Kidney (tissue), 14 donors: ENCODE data around the gene TRIM8. TPM values are rescaled to one million over a fixed set of nuclear protein-coding genes. Genes with fewer than 3 reads are reported as not detected.

Experiments used
- DNase-seq, 5 donors: peaks; one replicate each; pipeline ENCODE4 v3.0.0-alpha.2; 2013 to 2020
- FAIRE-seq: peaks from 2 replicates; lab custom pipeline; 2012; peaks lifted over from hg19 to GRCh38; lab: Jason Lieb, UNC
- H3K27ac ChIP-seq, 2 donors: one replicate each; pipeline ENCODE4 v1.7.0; 2013; ENCODE audit warnings: low read depth in 2 of 2, low read length in 2 of 2, inconsistent platforms in 1 of 2
- H3K27me3 ChIP-seq: one replicate; pipeline ENCODE4 v1.7.1; 2013; ENCODE audit warnings: low read length, inconsistent platforms; ENCODE audit not compliant: control insufficient read depth, insufficient read depth
- H3K36me3 ChIP-seq, 3 donors: one replicate each; pipeline versions ENCODE4 v1.7.0 to v1.7.1; 2013; ENCODE audit warnings: low read length in 3 of 3, control low read depth in 1 of 3, inconsistent platforms in 1 of 3; ENCODE audit not compliant: insufficient read depth in 3 of 3, control insufficient read depth in 2 of 3
- H3K4me1 ChIP-seq, 3 donors: one replicate each; pipeline versions ENCODE4 v1.7.0 to v1.7.1; 2013; ENCODE audit warnings: low read length in 3 of 3, inconsistent platforms in 1 of 3, low read depth in 1 of 3; ENCODE audit not compliant: control insufficient read depth in 2 of 3, insufficient read depth in 2 of 3
- H3K4me3 ChIP-seq, 3 donors: one replicate each; pipeline versions ENCODE4 v1.7.0 to v1.8.1; 2013; ENCODE audit warnings: low read length in 3 of 3, control low read depth in 1 of 3, inconsistent platforms in 1 of 3
- H3K9ac ChIP-seq, 3 donors: one replicate each; pipeline versions ENCODE4 v1.7.0 to v1.7.1; 2013; ENCODE audit warnings: low read length in 3 of 3, control low read depth in 1 of 3, inconsistent platforms in 1 of 3
- H3K9me3 ChIP-seq, 3 donors: one replicate each; pipeline versions ENCODE4 v1.7.0 to v1.7.1; 2013; ENCODE audit warnings: low read length in 3 of 3, control low read depth in 1 of 3, inconsistent platforms in 1 of 3; ENCODE audit not compliant: control insufficient read depth in 2 of 3, insufficient read depth in 1 of 3
- CTCF ChIP-seq: IDR thresholded peaks from 3 replicates; pipeline ENCODE4 v1.5.1; 2012; ENCODE audit warnings: mild to moderate bottlenecking, moderate library complexity, borderline replicate concordance; ENCODE audit not compliant: insufficient read depth; ENCODE audit errors: extremely low read depth
- intact Hi-C: fragments of 100-400 bp; cut with DNase I; formaldehyde crosslinking; loops from one replicate; pipeline ENCODE4 v1.11.1; 2022
- polyA plus RNA-seq: library from polyadenylated mRNA; stranded (reverse); fragments of 350-450 nt; fragmentation: Illumina TruSeq; extraction: RNeasy Lipid Tissue Mini Kit (QIAGEN cat#74804); gene quantifications from one replicate; pipeline ENCODE4 v1.2.3, GENCODE V29; 2014; ENCODE audit warnings: low read depth, low replicate concordance; ENCODE audit not compliant: insufficient read depth
- total RNA-seq: library from RNA; stranded (reverse); fragmentation: NEBNext Ultra II Directional; extraction: Animal tissue kit (Norgen Biotek cat#: 25700); gene quantifications from one replicate; pipeline ENCODE4 v1.2.1, GENCODE V29; 2021
- donor health status: control.
- donor health status: control.
- donor health status: control.
- donor health status: control.
- donor health status: control.
- donor health status: DM: yes; HTN: yes; CAD: no.
- donor health status: Normal renal cell carcinoma (clear cell type).

The TRIM8 gene
- total and polyA plus RNA-seq, 2 donors from 2014 or later, result 160 to 198 TPM

- DNase-seq (no peak), FAIRE-seq (no peak)
- H3K4me1 ChIP-seq, result peaks cover 0 to 11% (median 10%) of the 10 kb centered on the region in 3 donors
- no peak for TF ChIP-seq CTCF
- intact Hi-C loops, result no loop called here
- peaks cover 0 to 42% (median 19%) of the 10 kb centered on the region in 3 donors for H3K36me3 ChIP-seq
- no peaks in the 10 kb centered on the region for H3K9me3 ChIP-seq
- H3K27me3 ChIP-seq, result no peaks in the 10 kb centered on the region
- H3K4me3 ChIP-seq, result no peak overlapping the region
- H3K27ac ChIP-seq, result peak overlapping the region; percentile 7 to 16
- H3K9ac ChIP-seq, result no peak overlapping the region
Observed at GRCh38 chr10:102601639-102602038, 42.6 kb upstream of the TRIM8 start.

GRCh38 chr10:102602272-102603045 lies 41.8 kb upstream of the TRIM8 start:
- DNase-seq, result no peak
- Histone ChIP-seq H3K27ac (peak overlapping the region in 1 of 2 donors; percentile 7), H3K4me3 (no peak overlapping the region), H3K4me1 (peaks cover 0 to 4% (median 3%) of the 10 kb centered on the region in 3 donors), H3K27me3 (no peaks in the 10 kb centered on the region), H3K9me3 (no peaks in the 10 kb centered on the region), H3K36me3 (peaks cover 0 to 40% (median 18%) of the 10 kb centered on the region in 3 donors), H3K9ac (no peak overlapping the region)
- intact Hi-C loops, result no loop called here
- no peak for TF ChIP-seq CTCF
- no peak for FAIRE-seq

DNA sequence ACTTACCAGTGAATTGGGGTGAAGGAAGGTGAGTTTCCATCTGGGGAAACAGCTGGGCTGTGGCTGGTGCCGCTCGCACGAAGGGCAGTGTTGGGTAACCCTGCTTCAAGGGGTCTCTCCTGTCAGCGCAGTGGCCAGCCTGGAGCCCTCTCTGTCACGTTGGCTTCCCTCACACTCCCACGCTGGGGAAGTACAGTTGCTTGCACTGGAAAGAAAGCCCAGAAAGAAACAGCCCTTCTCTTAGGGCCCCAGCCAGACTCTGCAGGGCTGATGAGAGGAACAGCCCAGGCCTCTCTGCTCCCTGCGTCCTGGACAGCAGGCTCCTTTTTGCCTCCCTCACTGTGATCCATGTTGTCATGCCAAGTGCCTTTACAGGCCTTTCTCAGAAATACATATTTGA lies 40.3 kb upstream of the TRIM8 start:
- no peaks in the 10 kb centered on the region for H3K9me3 ChIP-seq
- TF ChIP-seq CTCF, result no peak
- H3K27ac ChIP-seq, result no peak overlapping the region
- intact Hi-C loops, result no loop called here
- FAIRE-seq (no peak), DNase-seq (peak in 2 of 5 donors; percentile 48 to 72)
- no peak overlapping the region for H3K4me3 ChIP-seq
- peaks cover 0 to 2% (median 0%) of the 10 kb centered on the region in 3 donors for H3K4me1 ChIP-seq
- no peak overlapping the region for H3K9ac ChIP-seq
- H3K27me3 ChIP-seq, result no peaks in the 10 kb centered on the region
- H3K36me3 ChIP-seq, result peaks cover 0 to 34% (median 15%) of the 10 kb centered on the region in 3 donors
